Keratinocyte (primary cell): ENCODE measurements around the gene KCNJ6. TPM values are rescaled to one million over a fixed set of nuclear protein-coding genes. Genes with fewer than 3 reads are reported as not detected.
A peak's percentile ranks its signal among the peaks of the same experiment; 100 is the strongest.

Experiments used
- DNase-seq: peaks from one replicate; pipeline ENCODE4 v3.0.0-alpha.2; 2011; ENCODE audit warnings: low read depth, missing footprints, low spot score
- FAIRE-seq: peaks from 2 replicates; lab custom pipeline; 2011; peaks lifted over from hg19 to GRCh38; lab: Jason Lieb, UNC
- H2AFZ ChIP-seq: 2 replicates; pipeline ENCODE4 v1.6.0; 2012; ENCODE audit warnings: low read length, control low read depth, inconsistent platforms; ENCODE audit not compliant: control insufficient read depth
- H3K27ac ChIP-seq: 2 replicates; pipeline ENCODE4 v1.5.1; 2011; ENCODE audit warnings: low read length; ENCODE audit not compliant: control insufficient read depth, insufficient read depth
- H3K27me3 ChIP-seq: 3 replicates; pipeline ENCODE4 v1.6.0; 2011; ENCODE audit warnings: low read length; ENCODE audit not compliant: control insufficient read depth, insufficient read depth; ENCODE audit errors: extremely low read depth
- H3K36me3 ChIP-seq, 2 experiments: 2 replicates in 1 of 2; 3 replicates in 1 of 2; pipeline ENCODE4 v1.5.1; 2011; ENCODE audit warnings: low read length in 2 of 2, mild to moderate bottlenecking in 1 of 2; ENCODE audit not compliant: control insufficient read depth in 2 of 2, insufficient read depth in 2 of 2; ENCODE audit errors: extremely low read depth in 1 of 2
- H3K4me1 ChIP-seq: 3 replicates; pipeline ENCODE4 v1.5.1; 2011; ENCODE audit warnings: low read length; ENCODE audit not compliant: control insufficient read depth, insufficient read depth; ENCODE audit errors: extremely low read depth
- H3K4me2 ChIP-seq: 3 replicates; pipeline ENCODE4 v1.6.0; 2011; ENCODE audit warnings: low read depth, low read length; ENCODE audit not compliant: control insufficient read depth, insufficient read depth; ENCODE audit errors: extremely low read depth
- H3K4me3 ChIP-seq, 3 experiments: fragments of 200-600 bp in 1 of 3; sonication (generic) in 1 of 3; 2 replicates in 2 of 3; 3 replicates in 1 of 3; pipeline ENCODE4 v1.5.1; 2011 to 2016; ENCODE audit warnings: low read length in 3 of 3, mild to moderate bottlenecking in 3 of 3, control low read depth in 2 of 3, inconsistent platforms in 1 of 3, low read depth in 1 of 3, mixed read lengths in 1 of 3, mixed run types in 1 of 3, moderate library complexity in 1 of 3; ENCODE audit not compliant: control insufficient read depth in 2 of 3, insufficient read depth in 2 of 3; ENCODE audit errors: extremely low read depth in 1 of 3
- H3K79me2 ChIP-seq: 2 replicates; pipeline ENCODE4 v1.6.0; 2012; ENCODE audit warnings: low read length; ENCODE audit not compliant: control insufficient read depth, insufficient read depth
- H3K9ac ChIP-seq: 3 replicates; pipeline ENCODE4 v1.6.0; 2011; ENCODE audit warnings: low read length; ENCODE audit not compliant: control insufficient read depth, insufficient read depth; ENCODE audit errors: extremely low read depth
- H3K9me1 ChIP-seq: 3 replicates; pipeline ENCODE4 v1.6.0; 2011; ENCODE audit warnings: low read length; ENCODE audit not compliant: control insufficient read depth, insufficient read depth; ENCODE audit errors: extremely low read depth
- H3K9me3 ChIP-seq: 2 replicates; pipeline ENCODE4 v1.5.1; 2012; ENCODE audit warnings: low read depth, low read length; ENCODE audit not compliant: control insufficient read depth
- H4K20me1 ChIP-seq: 3 replicates; pipeline ENCODE4 v1.6.0; 2011; ENCODE audit warnings: low read length; ENCODE audit not compliant: control insufficient read depth, insufficient read depth; ENCODE audit errors: extremely low read depth
- CTCF ChIP-seq, 3 experiments: IDR thresholded peaks in 1 of 3; conservative IDR thresholded peaks in 1 of 3; optimal IDR thresholded peaks in 1 of 3; 2 replicates in 2 of 3; 3 replicates in 1 of 3; pipeline versions ENCODE3 to v1.5.1; 2011; ENCODE audit warnings: low read length in 3 of 3, mild to moderate bottlenecking in 3 of 3, moderate library complexity in 2 of 3, control low read depth in 1 of 3, inconsistent platforms in 1 of 3; ENCODE audit not compliant: insufficient read depth in 2 of 3; ENCODE audit errors: extremely low read depth in 1 of 3
- EZH2 ChIP-seq: IDR thresholded peaks from one replicate; pipeline ENCODE4 v1.6.1; 2012; ENCODE audit warnings: inconsistent platforms, mild to moderate bottlenecking, low read length, moderate library complexity
- dilution Hi-C: fragments of 300-500 bp; cut with MboI; formaldehyde crosslinking; loops from one replicate; pipeline ENCODE4 v1.7.0; 2020; ENCODE audit warnings: low sequenced_read_pairs; ENCODE audit not compliant: extremely low pct_ligation_motif_present
- polyA plus RNA-seq, 5 experiments: library from polyadenylated mRNA; depleted of rRNA in 3 of 5; stranded (reverse) in 3 of 5; stranded (forward) in 1 of 5; unstranded in 1 of 5; fragments of >200 nt; gene quantifications; 1 replicate in 1 of 5; 2 replicates in 3 of 5; 3 replicates in 1 of 5; pipeline versions ENCODE4 v1.2.1 to v1.2.3, GENCODE V29; 2011 to 2012; ENCODE audit warnings: missing spikeins in 2 of 5, low read depth in 1 of 5, low replicate concordance in 1 of 5

The KCNJ6 gene
- polyA plus RNA-seq, 1 donor (not counting 4 experiments of a cell fraction or from before 2014, with no cell fraction given), result not detected

- H3K9me1 ChIP-seq, result no peaks in the 10 kb centered on the region
- peak overlapping the region; percentile 29 for H3K27ac ChIP-seq
- dilution Hi-C loops, result no loop called here
- no peak for TF ChIP-seq CTCF (optimal IDR thresholded peaks at IDR 0.05 in 1 of 3, IDR thresholded peaks at IDR 0.05 in 1 of 3, conservative IDR thresholded peaks at IDR 0.05 in 1 of 3; ENCODE audit: extremely low read depth in 1 of 3, insufficient read depth in 2 of 3, low read length in 3 of 3)
- no peak for TF ChIP-seq EZH2
- no peak overlapping the region for H3K9ac ChIP-seq
- H3K27me3 ChIP-seq, result no peaks in the 10 kb centered on the region
- no peaks in the 10 kb centered on the region for H3K36me3 ChIP-seq
- DNase-seq, result peak; percentile 79
- peak; percentile 94 for FAIRE-seq
- H3K4me2 ChIP-seq, result peak overlapping the region; percentile 39
- peak overlapping the region; percentile 4 for H2AFZ ChIP-seq
- H3K79me2 ChIP-seq, result no peaks in the 10 kb centered on the region
- H3K4me3 ChIP-seq, result peak overlapping the region in 1 of 3 experiments; percentile 23
- H3K9me3 ChIP-seq, result peaks cover 3% of the 10 kb centered on the region
- H4K20me1 ChIP-seq, result no peaks in the 10 kb centered on the region
- H3K4me1 ChIP-seq, result peaks cover 31% of the 10 kb centered on the region
Observed at GRCh38 chr21:37780991-37781983, 135.0 kb downstream of the KCNJ6 start.

GRCh38 chr21:37771181-37771580, 145.1 kb downstream of the KCNJ6 start:
- Histone ChIP-seq H3K9me3 (no peaks in the 10 kb centered on the region), H3K4me2 (peak overlapping the region; percentile 45), H3K4me3 (no peak overlapping the region), H3K9ac (no peak overlapping the region), H3K4me1 (peaks cover 33% of the 10 kb centered on the region), H3K36me3 (no peaks in the 10 kb centered on the region), H4K20me1 (no peaks in the 10 kb centered on the region), H3K27ac (peak overlapping the region; percentile 44), H3K27me3 (no peaks in the 10 kb centered on the region), H2AFZ (no peak overlapping the region), H3K79me2 (no peaks in the 10 kb centered on the region), H3K9me1 (no peaks in the 10 kb centered on the region)
- DNase-seq (no peak), FAIRE-seq (no peak)
- no peak for TF ChIP-seq CTCF (optimal IDR thresholded peaks at IDR 0.05 in 1 of 3, IDR thresholded peaks at IDR 0.05 in 1 of 3, conservative IDR thresholded peaks at IDR 0.05 in 1 of 3; ENCODE audit: extremely low read depth in 1 of 3, insufficient read depth in 2 of 3, low read length in 3 of 3)
- dilution Hi-C loops, result no loop called here
